ENCODE measurements around the gene ATIC.
"Not testable (repeated sequence)": the region's sequence is repeated elsewhere in the genome, so short reads cannot be mapped to it uniquely, and the experiment has no call there.

DNA sequence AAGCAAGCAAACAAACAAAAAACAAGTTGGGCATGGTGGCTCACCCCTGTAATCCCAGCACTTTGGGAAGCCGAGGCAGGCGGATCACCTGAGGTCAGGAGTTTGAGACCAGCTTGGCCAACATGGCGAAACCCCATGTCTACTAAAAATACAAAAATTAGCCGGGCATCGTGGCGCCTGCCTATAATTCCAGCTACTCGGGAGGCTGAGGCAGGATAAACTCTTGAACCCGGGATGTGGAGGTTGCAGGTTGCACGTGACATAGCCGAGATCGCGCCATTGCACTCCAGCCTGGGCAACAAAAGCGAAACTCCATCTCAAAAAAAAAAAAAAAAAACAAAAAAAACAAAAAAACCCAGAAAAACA, 617 bp upstream of the ATIC start:
- not testable (repeated sequence) for TF ChIP-seq CTCF, POLR2AphosphoS5 (IDR thresholded peaks at IDR 0.05)
